Measurements from ENCODE around the gene OAF. TPM values are rescaled to one million over a fixed set of nuclear protein-coding genes. Genes with fewer than 3 reads are reported as not detected.
"Not testable (repeated sequence)": the region's sequence is repeated elsewhere in the genome, so short reads cannot be mapped to it uniquely, and the experiment has no call there.

Gene OAF
- polyA plus RNA-seq, 1 donor: 195 TPM

DNA sequence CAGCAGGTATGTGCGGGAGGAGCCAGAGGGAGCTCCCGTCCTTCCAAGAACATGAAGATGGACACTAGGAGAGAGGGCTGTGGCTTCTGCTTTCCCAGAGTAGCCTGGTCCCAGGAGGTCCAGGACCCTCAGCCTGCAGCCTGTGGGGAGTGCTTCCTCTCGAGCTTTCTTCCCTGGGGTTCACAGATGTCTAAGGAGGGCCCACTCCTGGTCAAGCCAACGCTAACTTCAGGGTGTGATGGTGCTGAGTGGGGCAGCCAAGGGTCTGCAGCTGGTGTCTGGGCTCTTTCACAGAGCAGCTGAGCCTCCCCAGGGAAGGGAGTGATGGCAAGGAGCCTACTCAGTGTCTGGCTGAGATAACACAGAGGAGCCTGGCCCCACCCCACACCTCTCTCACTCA, 32.4 kb downstream of the OAF start:
- Histone ChIP-seq H3K4me1 (ENCODE audit: control insufficient read depth, insufficient read depth, low read length) (peaks cover 11% of the 10 kb centered on the region), H3K36me3 (ENCODE audit: control insufficient read depth, insufficient read depth, low read length) (no peaks in the 10 kb centered on the region), H3K27me3 (ENCODE audit: control insufficient read depth, insufficient read depth, low read length) (peaks cover 57% of the 10 kb centered on the region), H3K9me3 (ENCODE audit: control insufficient read depth, low read depth, low read length) (no peaks in the 10 kb centered on the region), H3K27ac (ENCODE audit: low read length) (no peak overlapping the region), H3K4me3 (ENCODE audit: low read length) (no peak overlapping the region)
- WGBS (ENCODE audit: insufficient coverage, low lambda C conversion rate): no CpG with 5 or more reads among the region's 4 CpGs
- no peak for DNase-seq

DNA sequence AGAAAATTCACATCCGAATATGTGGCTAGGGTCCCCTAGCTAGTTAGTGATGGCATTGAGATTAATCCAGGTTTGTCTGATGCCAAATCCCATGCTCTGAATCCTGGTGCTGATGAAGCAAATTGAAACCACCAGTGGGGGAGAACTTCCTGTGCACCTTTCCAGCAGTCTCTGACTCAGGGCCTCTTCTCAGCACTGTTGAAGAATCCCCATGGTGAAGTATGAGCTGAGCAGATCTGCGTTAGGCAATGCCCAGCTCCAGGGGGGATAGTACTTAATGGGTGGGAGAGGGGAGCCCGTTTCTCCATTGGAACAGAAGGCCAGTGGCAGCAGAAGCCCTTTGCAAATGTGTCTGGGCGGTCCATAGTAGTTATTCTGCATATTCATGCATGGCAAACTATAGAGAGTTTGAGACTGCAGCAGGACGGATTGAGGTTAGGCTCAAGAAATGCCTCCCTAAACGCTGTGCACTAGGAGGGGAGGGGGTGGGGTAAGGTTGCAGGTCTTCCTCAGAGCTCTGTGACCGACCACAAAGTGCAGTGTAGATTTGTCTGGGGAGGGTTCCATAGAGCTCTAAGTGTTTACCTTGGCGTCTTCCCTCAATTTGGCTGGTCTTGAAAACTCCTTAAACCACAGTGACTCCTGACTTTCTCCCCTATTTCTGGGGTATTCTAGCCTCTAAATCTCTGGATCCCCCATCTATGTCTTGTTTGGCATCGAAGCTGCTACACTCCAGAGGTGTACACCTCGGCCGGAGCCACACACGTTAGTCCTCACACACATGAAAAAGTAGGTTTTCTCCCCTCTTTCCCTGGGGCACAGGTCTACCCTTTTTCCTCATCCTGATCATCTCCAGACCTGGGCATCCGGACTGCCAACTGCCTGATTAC, 33.9 kb downstream of the OAF start:
- H3K4me3 ChIP-seq (ENCODE audit: low read length): no peak overlapping the region
- no peak overlapping the region for H3K27ac ChIP-seq (ENCODE audit: low read length)
- WGBS (ENCODE audit: insufficient coverage, low lambda C conversion rate): no CpG with 5 or more reads among the region's 13 CpGs
- peaks cover 54% of the 10 kb centered on the region for H3K27me3 ChIP-seq (ENCODE audit: control insufficient read depth, insufficient read depth, low read length)
- H3K4me1 ChIP-seq (ENCODE audit: control insufficient read depth, insufficient read depth, low read length): peaks cover 11% of the 10 kb centered on the region
- no peaks in the 10 kb centered on the region for H3K9me3 ChIP-seq (ENCODE audit: control insufficient read depth, low read depth, low read length)
- H3K36me3 ChIP-seq (ENCODE audit: control insufficient read depth, insufficient read depth, low read length): no peaks in the 10 kb centered on the region
- DNase-seq: no peak

DNA sequence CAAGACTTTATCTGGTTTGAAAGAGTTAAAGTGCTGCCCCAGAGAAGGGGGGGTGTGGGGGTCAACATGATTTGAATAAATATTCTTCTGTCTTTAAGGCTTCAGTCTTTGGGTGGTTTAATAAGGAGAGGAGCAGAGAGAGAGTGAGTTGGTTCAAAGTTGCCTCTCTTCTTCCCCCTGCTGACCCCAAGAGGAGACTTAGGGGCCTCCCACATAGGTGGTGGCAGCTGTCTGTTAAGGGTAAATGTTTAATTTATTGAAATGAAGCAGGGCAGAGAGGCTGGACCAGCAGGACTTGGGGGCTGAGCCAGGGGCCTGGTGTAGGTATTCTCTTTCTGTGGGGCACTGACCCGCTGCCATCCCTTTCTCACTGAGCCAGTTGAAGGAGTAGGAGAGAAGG, 34.6 kb downstream of the OAF start:
- Histone ChIP-seq H3K27me3 (ENCODE audit: control insufficient read depth, insufficient read depth, low read length) (peaks cover 49% of the 10 kb centered on the region), H3K36me3 (ENCODE audit: control insufficient read depth, insufficient read depth, low read length) (no peaks in the 10 kb centered on the region), H3K27ac (ENCODE audit: low read length) (no peak overlapping the region), H3K4me1 (ENCODE audit: control insufficient read depth, insufficient read depth, low read length) (peaks cover 7% of the 10 kb centered on the region), H3K9me3 (ENCODE audit: control insufficient read depth, low read depth, low read length) (no peaks in the 10 kb centered on the region), H3K4me3 (ENCODE audit: low read length) (no peak overlapping the region)
- no CpG with 5 or more reads among the region's 1 CpG for WGBS (ENCODE audit: insufficient coverage, low lambda C conversion rate)
- no peak for DNase-seq

DNA sequence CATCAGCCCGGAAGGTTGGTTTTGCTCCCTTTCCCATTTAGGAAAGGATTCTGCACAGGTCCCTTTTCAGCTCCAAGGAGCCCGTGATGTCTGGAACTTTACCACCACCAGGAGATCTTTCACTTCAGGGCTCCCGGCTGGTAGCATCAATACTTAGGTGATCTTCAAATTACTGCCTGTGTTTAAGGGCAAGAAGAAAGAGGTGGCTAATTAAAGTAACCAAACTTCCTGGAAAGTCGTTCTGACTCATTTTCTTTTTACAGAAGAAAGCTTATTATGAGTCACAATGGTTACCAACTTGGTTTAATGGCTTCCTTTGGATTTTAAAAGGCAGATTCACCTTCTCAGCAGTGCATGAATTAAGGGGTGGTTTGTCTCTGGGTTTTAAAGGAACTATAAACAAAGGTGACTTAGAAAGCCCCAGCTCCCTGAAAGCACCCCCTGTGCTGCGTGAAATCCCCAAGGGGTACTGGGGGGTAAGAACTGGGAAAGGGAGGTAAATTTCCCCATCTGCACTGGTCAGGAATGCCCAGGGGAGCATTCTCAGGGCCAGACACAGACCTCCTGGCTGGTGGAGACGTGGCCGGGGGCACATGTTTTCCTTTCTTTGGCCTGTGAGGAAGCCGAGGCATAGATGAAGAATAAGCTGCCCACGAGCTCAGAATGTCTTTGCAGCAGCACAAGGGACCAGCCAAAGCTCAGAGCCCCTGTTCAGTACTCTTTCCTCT, 37.9 kb downstream of the OAF start:
- no peak for DNase-seq
- peaks cover 22% of the 10 kb centered on the region for H3K27me3 ChIP-seq (ENCODE audit: control insufficient read depth, insufficient read depth, low read length)
- no CpG with 5 or more reads among the region's 9 CpGs for whole genome bisulfite sequencing (ENCODE audit: insufficient coverage, low lambda C conversion rate)

DNA sequence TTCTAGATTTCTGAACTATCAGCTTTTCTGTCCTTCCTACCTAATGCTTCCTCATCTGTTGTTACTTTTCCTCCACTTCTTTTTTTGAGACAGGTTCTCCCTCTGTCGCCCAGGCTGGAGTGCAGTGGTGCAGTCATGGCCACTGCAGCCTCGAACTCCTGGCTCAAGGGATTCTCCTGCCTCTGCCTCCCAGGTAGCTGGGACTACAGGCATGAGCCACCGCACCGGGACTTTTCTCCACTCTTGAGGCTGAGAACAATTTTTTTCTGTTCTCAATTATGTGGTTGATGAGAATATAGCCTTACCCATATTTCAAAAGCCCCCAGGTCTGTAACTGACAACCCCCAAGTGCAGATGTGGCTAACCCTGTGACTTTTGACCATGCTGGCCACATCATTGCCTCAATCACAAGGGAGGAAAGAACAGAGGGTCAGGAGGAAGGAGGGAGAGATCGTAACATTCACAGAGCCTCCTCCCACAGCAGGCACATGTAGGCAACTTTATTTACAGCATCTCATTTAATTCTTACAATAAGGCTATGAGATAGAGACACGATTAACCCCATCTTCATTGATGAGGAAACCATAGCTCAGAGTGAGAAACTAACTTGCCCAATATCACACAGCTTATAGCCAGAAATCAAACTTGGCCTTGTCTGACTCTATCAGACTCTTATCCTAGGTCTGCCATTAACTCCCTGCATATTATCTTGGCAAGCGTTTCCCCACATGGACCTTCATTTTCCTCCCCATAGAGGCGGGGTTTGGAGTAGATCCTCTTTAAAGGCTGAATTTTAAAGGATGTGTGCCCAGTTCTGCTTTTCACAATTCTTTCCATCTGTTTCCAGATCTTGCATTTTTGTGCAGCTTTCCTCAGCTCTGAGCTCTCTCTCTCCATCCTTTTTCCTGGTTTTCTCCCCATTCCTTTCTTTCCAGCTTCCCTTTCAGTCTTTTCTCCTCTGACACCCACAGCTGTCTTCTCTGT, 38.7 kb downstream of the OAF start:
- no peak overlapping the region for H3K4me3 ChIP-seq (ENCODE audit: low read length)
- no peak for DNase-seq
- no peaks in the 10 kb centered on the region for H3K36me3 ChIP-seq (ENCODE audit: control insufficient read depth, insufficient read depth, low read length)
- peaks cover 21% of the 10 kb centered on the region for H3K27me3 ChIP-seq (ENCODE audit: control insufficient read depth, insufficient read depth, low read length)
- no peaks in the 10 kb centered on the region for H3K9me3 ChIP-seq (ENCODE audit: control insufficient read depth, low read depth, low read length)
- no CpG with 5 or more reads among the region's 8 CpGs for WGBS (ENCODE audit: insufficient coverage, low lambda C conversion rate)
- no peaks in the 10 kb centered on the region for H3K4me1 ChIP-seq (ENCODE audit: control insufficient read depth, insufficient read depth, low read length)
- no peak overlapping the region for H3K27ac ChIP-seq (ENCODE audit: low read length)

More for the DNA sequence above, 37.9 kb downstream of the OAF start:
- H3K9me3 ChIP-seq (ENCODE audit: control insufficient read depth, low read depth, low read length): no peaks in the 10 kb centered on the region
- H3K4me1 ChIP-seq (ENCODE audit: control insufficient read depth, insufficient read depth, low read length): no peaks in the 10 kb centered on the region
- no peak overlapping the region for H3K4me3 ChIP-seq (ENCODE audit: low read length)
- no peak overlapping the region for H3K27ac ChIP-seq (ENCODE audit: low read length)
- no peaks in the 10 kb centered on the region for H3K36me3 ChIP-seq (ENCODE audit: control insufficient read depth, insufficient read depth, low read length)

DNA sequence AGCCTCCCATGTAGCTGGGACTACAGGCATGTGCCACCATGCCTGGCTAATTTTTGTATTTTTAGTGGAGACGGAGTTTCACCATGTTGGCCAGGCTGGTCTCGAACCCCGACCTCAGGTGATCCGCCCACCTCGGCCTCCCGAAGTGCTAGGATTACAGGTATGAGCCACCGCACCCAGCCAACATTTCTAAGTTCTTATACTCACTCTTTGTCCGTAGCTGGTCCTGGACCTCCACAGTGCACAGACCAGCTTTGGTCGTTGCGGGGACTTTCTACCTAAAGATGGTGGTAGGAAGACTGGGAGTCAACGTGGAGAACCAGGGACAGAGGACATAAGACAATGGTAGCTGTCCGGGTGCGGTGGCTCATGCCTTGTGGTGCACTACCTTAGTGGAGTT, 42.5 kb downstream of the OAF start:
- not testable (repeated sequence) for H3K36me3 ChIP-seq (ENCODE audit: control insufficient read depth, insufficient read depth, low read length); DNase-seq; H3K27ac ChIP-seq (ENCODE audit: low read length); H3K4me1 ChIP-seq (ENCODE audit: control insufficient read depth, insufficient read depth, low read length); H3K4me3 ChIP-seq (ENCODE audit: low read length); H3K9me3 ChIP-seq (ENCODE audit: control insufficient read depth, low read depth, low read length)
- WGBS (ENCODE audit: insufficient coverage, low lambda C conversion rate): no CpG with 5 or more reads among the region's 13 CpGs
- H3K27me3 ChIP-seq (ENCODE audit: control insufficient read depth, insufficient read depth, low read length): peaks cover 46% of the 10 kb centered on the region

DNA sequence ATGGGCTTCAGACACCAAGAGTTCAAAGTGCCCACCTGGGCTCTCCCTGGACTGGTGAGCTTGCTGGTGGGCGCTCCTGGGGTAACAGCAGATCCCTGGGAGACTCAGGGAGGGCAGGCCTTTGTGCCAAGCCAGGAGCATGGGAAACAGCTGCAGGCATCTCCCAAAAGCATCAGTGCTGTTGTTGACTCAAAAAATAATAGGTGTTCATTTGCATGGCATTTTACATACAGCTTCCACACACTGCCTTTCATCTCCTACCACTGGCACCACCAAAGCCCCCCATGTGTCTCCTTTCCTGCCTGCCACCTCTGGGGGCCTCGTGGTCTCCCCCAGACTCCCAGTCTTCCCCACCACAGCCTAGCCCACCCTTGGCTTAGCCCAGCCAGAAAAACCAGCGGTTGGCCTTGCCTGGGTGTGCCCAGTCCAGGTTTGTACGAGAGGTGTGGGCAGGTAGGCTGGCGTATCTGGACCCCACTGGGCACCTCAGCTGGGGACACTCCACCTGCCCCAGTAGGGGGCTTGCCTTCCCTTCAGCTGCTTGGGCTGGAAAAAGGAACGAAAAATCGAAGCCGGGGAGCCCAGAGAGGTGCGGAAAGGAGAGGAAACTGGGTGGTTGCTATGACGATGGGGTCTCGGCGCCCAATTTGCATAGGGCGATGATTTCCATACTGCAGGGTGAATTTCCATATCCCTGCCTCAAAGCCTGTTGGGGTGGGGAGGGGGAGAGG, 44.1 kb downstream of the OAF start:
- no peak overlapping the region for H3K27ac ChIP-seq (ENCODE audit: low read length)
- DNase-seq: no peak
- H3K36me3 ChIP-seq (ENCODE audit: control insufficient read depth, insufficient read depth, low read length): no peaks in the 10 kb centered on the region
- WGBS (ENCODE audit: insufficient coverage, low lambda C conversion rate): 0% methylated on average over 1 of the region's 13 CpGs
- H3K27me3 ChIP-seq (ENCODE audit: control insufficient read depth, insufficient read depth, low read length): peaks cover 43% of the 10 kb centered on the region
- H3K4me3 ChIP-seq (ENCODE audit: low read length): no peak overlapping the region
- no peaks in the 10 kb centered on the region for H3K9me3 ChIP-seq (ENCODE audit: control insufficient read depth, low read depth, low read length)
- no peaks in the 10 kb centered on the region for H3K4me1 ChIP-seq (ENCODE audit: control insufficient read depth, insufficient read depth, low read length)

DNA sequence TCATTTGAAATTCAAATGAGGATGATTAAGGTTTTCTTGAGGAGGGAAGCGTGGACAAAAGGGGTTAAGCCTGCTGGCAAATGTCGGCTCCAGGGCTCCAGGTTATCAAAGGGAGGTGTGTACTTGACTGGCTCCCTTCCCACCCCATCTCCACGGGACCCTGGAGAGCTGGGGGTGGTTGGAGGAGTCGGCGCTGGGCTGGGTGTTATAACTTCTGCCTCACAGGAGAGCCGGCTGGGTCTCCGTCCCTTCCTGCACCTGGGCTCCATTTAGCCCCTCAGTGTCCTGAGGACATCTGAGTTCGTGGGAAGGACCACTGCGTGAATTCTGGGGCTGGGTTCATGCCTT, 44.7 kb downstream of the OAF start:
- Histone ChIP-seq H3K9me3 (ENCODE audit: control insufficient read depth, low read depth, low read length) (no peaks in the 10 kb centered on the region), H3K36me3 (ENCODE audit: control insufficient read depth, insufficient read depth, low read length) (no peaks in the 10 kb centered on the region), H3K4me1 (ENCODE audit: control insufficient read depth, insufficient read depth, low read length) (no peaks in the 10 kb centered on the region), H3K27me3 (ENCODE audit: control insufficient read depth, insufficient read depth, low read length) (peaks cover 46% of the 10 kb centered on the region), H3K4me3 (ENCODE audit: low read length) (no peak overlapping the region), H3K27ac (ENCODE audit: low read length) (no peak overlapping the region)
- WGBS (ENCODE audit: insufficient coverage, low lambda C conversion rate): no CpG with 5 or more reads among the region's 9 CpGs
- DNase-seq: no peak

DNA sequence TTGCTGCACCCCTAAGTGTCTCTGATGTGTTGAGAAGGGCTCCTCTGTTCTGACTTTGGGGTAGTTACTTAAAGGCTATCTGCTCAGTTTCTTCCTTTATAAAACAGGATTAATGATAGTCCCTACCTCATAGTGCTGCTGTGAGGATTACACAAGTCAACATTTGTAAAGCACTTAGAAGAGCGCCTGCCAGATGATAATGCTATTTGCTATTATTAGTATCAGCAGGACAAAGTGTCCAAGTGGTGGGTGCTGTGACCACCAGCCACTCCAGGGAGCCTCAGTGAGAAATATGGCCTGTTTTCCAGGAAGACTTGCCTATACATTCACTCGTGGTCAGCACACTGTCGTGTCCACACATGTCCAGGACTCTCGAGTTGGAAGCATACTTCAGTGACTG, 45.3 kb downstream of the OAF start:
- WGBS (ENCODE audit: insufficient coverage, low lambda C conversion rate): no CpG with 5 or more reads among the region's 4 CpGs
- no peaks in the 10 kb centered on the region for H3K36me3 ChIP-seq (ENCODE audit: control insufficient read depth, insufficient read depth, low read length)
- H3K27me3 ChIP-seq (ENCODE audit: control insufficient read depth, insufficient read depth, low read length): peaks cover 46% of the 10 kb centered on the region
- H3K9me3 ChIP-seq (ENCODE audit: control insufficient read depth, low read depth, low read length): no peaks in the 10 kb centered on the region
- H3K4me3 ChIP-seq (ENCODE audit: low read length): no peak overlapping the region
- H3K4me1 ChIP-seq (ENCODE audit: control insufficient read depth, insufficient read depth, low read length): no peaks in the 10 kb centered on the region
- no peak for DNase-seq
- no peak overlapping the region for H3K27ac ChIP-seq (ENCODE audit: low read length)
